Measurements from ENCODE around the gene SRC. TPM values are rescaled to one million over a fixed set of nuclear protein-coding genes. Genes with fewer than 3 reads are reported as not detected.
A peak's percentile ranks its signal among the peaks of the same experiment; 100 is the strongest.

The SRC gene
- total RNA-seq, 4 donors from 2014 or later = 27.5 to 52.2 (median 42.3) TPM

DNA sequence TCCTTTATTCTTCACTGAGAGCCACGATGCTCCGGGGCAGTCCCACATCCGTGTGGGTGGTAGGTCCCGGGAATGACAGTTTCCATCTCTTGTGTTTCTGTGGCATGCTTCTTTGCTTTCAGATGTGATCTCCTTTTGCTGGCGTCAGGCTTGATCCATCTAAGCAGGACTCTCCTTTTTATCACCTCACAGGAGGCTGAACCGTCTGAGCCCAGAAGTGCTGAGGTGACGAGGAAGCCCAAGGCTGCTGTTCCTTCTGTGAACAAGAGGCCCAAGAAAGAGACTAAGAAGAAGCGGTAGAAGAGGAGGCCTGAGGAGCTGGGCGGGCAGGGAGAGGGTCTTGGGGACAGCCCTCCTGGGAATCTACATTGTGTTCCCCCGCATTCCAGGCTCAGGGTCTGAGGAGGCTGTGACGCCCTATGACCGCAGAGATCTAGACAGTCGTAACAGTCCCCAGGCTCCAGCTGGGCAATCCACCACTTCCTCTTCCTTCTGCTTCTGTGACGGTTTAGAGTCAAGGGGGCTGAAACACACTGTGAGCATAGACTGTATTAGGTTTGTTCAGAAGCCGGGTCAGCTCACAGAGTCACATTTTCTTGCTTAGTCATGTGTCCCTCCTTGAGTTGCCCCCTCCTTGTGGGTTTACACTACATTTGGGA lies 29.7 kb upstream of the SRC start:
- peaks cover 0 to 33% (median 26%) of the 10 kb centered on the region in 4 donors for H3K36me3 ChIP-seq
- H3K27ac ChIP-seq (replicated peaks in 1 of 4) = peak overlapping the region; percentile 79 to 87 (median 84)
- no peak overlapping the region for H3K4me3 ChIP-seq
- no peaks in the 10 kb centered on the region for H3K27me3 ChIP-seq
- intact Hi-C loops (cut with DNase I) = no loop called here
- WGBS = 82% methylated on average over 15 of the region's 15 CpGs
- no peaks in the 10 kb centered on the region for H3K9me3 ChIP-seq
- TF ChIP-seq POLR2A (IDR thresholded peaks at IDR 0.05; ENCODE audit: low read depth) = no peak
- H3K4me1 ChIP-seq = peaks cover 33 to 58% (median 49%) of the 10 kb centered on the region in 4 donors
- no peak for DNase-seq (ENCODE audit: extremely low spot score)

DNA sequence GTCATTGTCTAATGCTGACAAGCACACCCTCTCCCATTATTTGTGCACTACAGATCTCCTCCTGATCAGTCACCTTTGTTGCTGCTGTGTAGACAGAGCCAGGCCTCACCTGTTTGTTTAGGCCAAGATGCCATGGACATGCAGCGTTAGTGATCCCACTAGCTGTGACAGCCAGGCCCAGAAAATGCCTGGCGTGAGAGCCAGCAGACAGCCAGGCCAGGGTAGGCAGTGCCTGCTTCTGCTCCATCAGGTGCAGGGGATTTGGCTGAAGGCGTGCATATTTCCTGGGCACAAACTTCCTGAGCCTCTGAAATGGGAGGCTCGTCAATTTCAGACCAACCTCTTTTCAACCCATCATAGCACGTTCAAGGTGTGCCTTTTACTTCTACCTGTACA lies 29.2 kb upstream of the SRC start:
- intact Hi-C loops (cut with DNase I) = no loop called here
- 89% methylated on average over 5 of the region's 5 CpGs for WGBS
- H3K27ac ChIP-seq (replicated peaks in 1 of 4) = peak overlapping the region in 1 of 4 donors; percentile 87
- H3K4me1 ChIP-seq = peaks cover 33 to 53% (median 44%) of the 10 kb centered on the region in 4 donors
- H3K36me3 ChIP-seq = peaks cover 0 to 33% (median 26%) of the 10 kb centered on the region in 4 donors
- H3K4me3 ChIP-seq = no peak overlapping the region
- H3K9me3 ChIP-seq = no peaks in the 10 kb centered on the region
- no peak for DNase-seq (ENCODE audit: extremely low spot score)
- no peaks in the 10 kb centered on the region for H3K27me3 ChIP-seq
- TF ChIP-seq, protein P1, sequence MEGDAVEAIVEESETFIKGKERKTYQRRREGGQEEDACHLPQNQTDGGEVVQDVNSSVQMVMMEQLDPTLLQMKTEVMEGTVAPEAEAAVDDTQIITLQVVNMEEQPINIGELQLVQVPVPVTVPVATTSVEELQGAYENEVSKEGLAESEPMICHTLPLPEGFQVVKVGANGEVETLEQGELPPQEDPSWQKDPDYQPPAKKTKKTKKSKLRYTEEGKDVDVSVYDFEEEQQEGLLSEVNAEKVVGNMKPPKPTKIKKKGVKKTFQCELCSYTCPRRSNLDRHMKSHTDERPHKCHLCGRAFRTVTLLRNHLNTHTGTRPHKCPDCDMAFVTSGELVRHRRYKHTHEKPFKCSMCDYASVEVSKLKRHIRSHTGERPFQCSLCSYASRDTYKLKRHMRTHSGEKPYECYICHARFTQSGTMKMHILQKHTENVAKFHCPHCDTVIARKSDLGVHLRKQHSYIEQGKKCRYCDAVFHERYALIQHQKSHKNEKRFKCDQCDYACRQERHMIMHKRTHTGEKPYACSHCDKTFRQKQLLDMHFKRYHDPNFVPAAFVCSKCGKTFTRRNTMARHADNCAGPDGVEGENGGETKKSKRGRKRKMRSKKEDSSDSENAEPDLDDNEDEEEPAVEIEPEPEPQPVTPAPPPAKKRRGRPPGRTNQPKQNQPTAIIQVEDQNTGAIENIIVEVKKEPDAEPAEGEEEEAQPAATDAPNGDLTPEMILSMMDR (IDR thresholded peaks at IDR 0.05) = no peak
- TF ChIP-seq EP300 (IDR thresholded peaks at IDR 0.05) = no peak
- TF ChIP-seq POLR2A (IDR thresholded peaks at IDR 0.05; ENCODE audit: low read depth) = no peak
- no peak for TF ChIP-seq POLR2AphosphoS5 (IDR thresholded peaks at IDR 0.05)

DNA sequence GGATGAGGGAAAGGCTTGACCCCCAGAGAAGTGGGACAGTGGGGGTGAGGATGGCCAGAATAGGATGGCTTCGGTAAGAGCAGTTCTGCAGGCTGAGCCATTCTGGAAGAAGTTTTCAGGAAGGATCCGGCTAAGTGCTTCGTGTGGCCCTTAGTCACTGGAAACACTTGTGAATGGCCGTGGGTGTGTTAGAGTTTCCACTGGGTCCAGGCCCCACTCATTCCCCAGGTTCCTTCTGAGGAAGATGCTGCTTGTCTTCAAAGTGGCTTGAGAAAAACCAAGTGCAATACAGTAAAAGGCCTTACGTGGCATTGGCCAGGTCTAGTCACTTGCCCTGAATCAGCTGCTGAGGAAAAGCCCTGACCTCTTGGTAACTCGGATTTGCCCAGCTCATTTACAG lies 28.6 kb upstream of the SRC start:
- no peak for DNase-seq (ENCODE audit: extremely low spot score)
- Histone ChIP-seq H3K27me3 (no peaks in the 10 kb centered on the region), H3K4me3 (no peak overlapping the region), H3K27ac (replicated peaks in 1 of 4) (no peak overlapping the region), H3K4me1 (peaks cover 29 to 47% (median 39%) of the 10 kb centered on the region in 4 donors), H3K36me3 (peaks cover 0 to 33% (median 23%) of the 10 kb centered on the region in 4 donors), H3K9me3 (no peaks in the 10 kb centered on the region)
- WGBS = 72% methylated on average over 6 of the region's 6 CpGs
- intact Hi-C loops (cut with DNase I) = no loop called here
- TF ChIP-seq POLR2AphosphoS5 (IDR thresholded peaks at IDR 0.05) (no peak), POLR2A (IDR thresholded peaks at IDR 0.05; ENCODE audit: low read depth) (no peak), EP300 (IDR thresholded peaks at IDR 0.05) (no peak)
- TF ChIP-seq, protein P1 (IDR thresholded peaks at IDR 0.05) = no peak

DNA sequence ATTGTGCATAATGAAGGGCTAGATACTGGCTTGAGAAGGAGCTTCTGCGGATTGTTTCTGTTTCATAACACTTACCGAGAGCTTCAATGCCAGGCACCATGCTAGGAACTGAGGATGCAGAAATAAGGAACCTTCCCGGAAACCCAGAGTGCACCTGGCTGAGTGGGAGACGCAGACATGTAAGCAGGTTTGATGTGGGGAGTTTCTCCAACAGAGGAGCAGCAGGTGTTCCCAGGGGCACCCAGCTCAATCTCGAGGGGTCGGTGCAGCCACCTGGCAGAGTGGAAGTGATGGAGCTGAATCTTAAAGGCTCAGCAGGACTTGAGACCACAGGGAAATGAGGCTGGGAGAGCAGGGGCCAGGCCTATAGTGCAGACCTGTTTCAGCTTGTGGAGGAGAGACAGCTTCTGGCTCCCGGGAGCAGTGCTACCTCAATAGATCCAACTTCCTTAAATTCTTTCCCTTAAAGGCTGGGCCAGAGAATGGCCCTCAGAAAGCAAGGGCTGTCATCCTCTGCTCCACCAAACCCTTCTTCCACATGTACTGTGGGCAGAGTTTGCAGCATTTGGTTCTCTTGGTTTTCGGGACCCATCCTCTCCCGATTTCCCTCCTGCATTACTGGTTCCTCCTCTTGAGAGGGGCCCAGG lies 27.8 kb upstream of the SRC start:
- intact Hi-C loops (cut with DNase I) = no loop called here
- H3K9me3 ChIP-seq = no peaks in the 10 kb centered on the region
- no peak overlapping the region for H3K4me3 ChIP-seq
- no peak for DNase-seq (ENCODE audit: extremely low spot score)
- WGBS = 77% methylated on average over 9 of the region's 9 CpGs
- H3K27me3 ChIP-seq = no peaks in the 10 kb centered on the region
- TF ChIP-seq POLR2A (IDR thresholded peaks at IDR 0.05; ENCODE audit: low read depth) (no peak), POLR2AphosphoS5 (IDR thresholded peaks at IDR 0.05) (no peak), EP300 (IDR thresholded peaks at IDR 0.05) (no peak)
- TF ChIP-seq, protein P1 (IDR thresholded peaks at IDR 0.05) = no peak
- peaks cover 26 to 39% (median 31%) of the 10 kb centered on the region in 4 donors for H3K4me1 ChIP-seq
- peaks cover 0 to 33% (median 23%) of the 10 kb centered on the region in 4 donors for H3K36me3 ChIP-seq
- H3K27ac ChIP-seq (replicated peaks in 1 of 4) = no peak overlapping the region

DNA sequence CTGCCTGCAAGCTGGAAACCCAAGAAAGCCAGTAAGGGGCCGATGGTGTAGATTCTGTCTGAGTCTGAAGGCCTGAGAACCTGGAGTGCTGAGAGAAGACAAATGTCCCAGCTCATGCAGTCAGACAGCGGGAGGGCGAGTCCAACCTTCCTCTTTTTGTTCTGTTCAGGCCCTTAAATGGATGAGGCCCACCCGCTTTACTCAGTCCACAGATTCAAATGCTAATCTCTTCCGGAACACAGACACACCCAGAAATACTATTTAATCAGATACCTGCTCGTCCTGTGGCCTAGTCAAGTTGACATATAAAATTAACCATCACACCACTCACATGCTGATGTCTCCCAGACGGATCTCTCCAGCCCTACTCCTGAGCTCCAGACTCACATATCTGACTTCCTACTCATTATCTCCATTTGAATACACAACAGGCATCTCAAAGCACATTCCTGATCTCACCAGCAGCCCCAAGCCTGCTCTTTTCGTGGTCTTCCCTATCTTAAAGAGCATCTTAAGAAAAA lies 26.7 kb upstream of the SRC start:
- 75% methylated on average over 8 of the region's 8 CpGs for WGBS
- Histone ChIP-seq H3K36me3 (peaks cover 0 to 33% (median 23%) of the 10 kb centered on the region in 4 donors), H3K4me1 (peaks cover 17 to 36% (median 25%) of the 10 kb centered on the region in 4 donors), H3K27me3 (no peaks in the 10 kb centered on the region), H3K4me3 (no peak overlapping the region), H3K27ac (replicated peaks in 1 of 4) (no peak overlapping the region), H3K9me3 (no peaks in the 10 kb centered on the region)
- intact Hi-C loops (cut with DNase I) = no loop called here
- DNase-seq (ENCODE audit: extremely low spot score) = no peak
- TF ChIP-seq POLR2A (IDR thresholded peaks at IDR 0.05; ENCODE audit: low read depth) (no peak), EP300 (IDR thresholded peaks at IDR 0.05) (no peak), POLR2AphosphoS5 (IDR thresholded peaks at IDR 0.05) (no peak)
- TF ChIP-seq, protein P1 (IDR thresholded peaks at IDR 0.05) = no peak

Data from esophagus muscularis mucosa (tissue), 4 donors.